HCT116 (cell line): ENCODE results near the gene CLEC18A. TPM values are rescaled to one million over a fixed set of nuclear protein-coding genes. Genes with fewer than 3 reads are reported as not detected.

Experiments used
- ATAC-seq: fragments of 200-7000 bp; cut with Tn5 transposase; 2 replicates; pipeline ENCODE4 v1.9.1; 2020; ENCODE audit warnings: mild to moderate bottlenecking, moderate library complexity
- BruUV-seq: library from RNA; stranded (reverse); fragments of 400-500 nt; replicated peaks from 2 replicates; lab custom pipeline; 2021; lab: Mats Ljungman, UMichigan
- CTCF ChIA-PET: fragments of 300-600 bp; sonication (Branson Sonifier 250); formaldehyde crosslinking; loops from one replicate; lab custom pipeline; 2021; ENCODE audit warnings: antibody characterized with exemption; lab: Charles Lee
- POLR2A ChIA-PET: fragments of 300-600, 350-600 bp; sonication (Branson Sonifier 250); formaldehyde crosslinking; loops from one replicate; lab custom pipeline; 2021; ENCODE audit warnings: antibody characterized with exemption; lab: Charles Lee
- RAD21 ChIA-PET, 2 experiments: fragments of 300-600 bp; sonication (Branson Sonifier 250); formaldehyde crosslinking; loops; one replicate each; lab custom pipeline; 2023; ENCODE audit warnings: low total read pairs in 2 of 2; ENCODE audit not compliant: uncharacterized antibody in 2 of 2, unreplicated experiment in 2 of 2, low non-redundant PET in 1 of 2; lab: Charles Lee
- DNase-seq: peaks from one replicate; pipeline ENCODE4 v3.0.0-alpha.2; 2010; ENCODE audit warnings: low read depth, low spot score
- H2AFZ ChIP-seq: fragments of 200-600 bp; shearing (Covaris generic), sonication (generic); 2 replicates; pipeline ENCODE4 v1.6.1; 2017; ENCODE audit warnings: low read depth, mixed run types, mixed read lengths, antibody characterized with exemption, low read length; ENCODE audit not compliant: poor library complexity, severe bottlenecking
- H3K27ac ChIP-seq: 2 replicates; pipeline ENCODE4 v1.5.1; 2012; ENCODE audit warnings: low read depth, low read length
- H3K27me3 ChIP-seq: fragments of 200-600 bp; sonication (generic); 2 replicates; pipeline ENCODE4 v1.6.1; 2016; ENCODE audit warnings: mixed run types, low read length, mixed read lengths; ENCODE audit not compliant: insufficient read depth
- H3K36me3 ChIP-seq, 2 experiments: fragments of 200-500 bp in 1 of 2; fragments of 200-600 bp in 1 of 2; sonication (Bioruptor generic) in 1 of 2; sonication (generic) in 1 of 2; 2 replicates each; pipeline versions ENCODE4 v1.5.1 to v1.6.1; 2014 to 2016; ENCODE audit warnings: low read length in 2 of 2, inconsistent platforms in 1 of 2, mixed read lengths in 1 of 2, mixed run types in 1 of 2; ENCODE audit not compliant: insufficient read depth in 2 of 2, control insufficient read depth in 1 of 2
- H3K4me1 ChIP-seq, 2 experiments: fragments of 200-600 bp in 1 of 2; sonication (generic) in 1 of 2; 2 replicates each; pipeline versions ENCODE4 v1.5.1 to v1.6.1; 2012 to 2017; ENCODE audit warnings: low read length in 2 of 2, inconsistent platforms in 1 of 2, mild to moderate bottlenecking in 1 of 2, mixed read lengths in 1 of 2, mixed run types in 1 of 2, moderate library complexity in 1 of 2; ENCODE audit not compliant: insufficient read depth in 2 of 2, control insufficient read depth in 1 of 2
- H3K4me2 ChIP-seq: fragments of 200-600 bp; sonication (generic); 2 replicates; pipeline ENCODE4 v1.6.1; 2017; ENCODE audit warnings: mixed run types, low read length, mixed read lengths
- H3K4me3 ChIP-seq, 2 experiments: fragments of 200-600 bp in 1 of 2; sonication (generic) in 1 of 2; replicated peaks in 1 of 2; 2 replicates each; pipeline ENCODE4 v1.5.1; 2011 to 2016; ENCODE audit warnings: low read length in 2 of 2, control low read depth in 1 of 2, low read depth in 1 of 2, mild to moderate bottlenecking in 1 of 2, mixed read lengths in 1 of 2, mixed run types in 1 of 2
- H3K79me2 ChIP-seq: fragments of 200-600 bp; sonication (generic); 2 replicates; pipeline ENCODE4 v1.6.1; 2017; ENCODE audit warnings: mild to moderate bottlenecking, mixed run types, low read length, moderate library complexity, mixed read lengths; ENCODE audit not compliant: insufficient read depth
- H3K9ac ChIP-seq: fragments of 200-600 bp; sonication (generic); 2 replicates; pipeline ENCODE4 v1.6.1; 2016; ENCODE audit warnings: low read length, mixed read lengths
- H3K9me2 ChIP-seq: fragments of 200-600 bp; sonication (generic), shearing (Covaris generic); 2 replicates; pipeline ENCODE4 v1.6.1; 2017; ENCODE audit warnings: mixed run types, mild to moderate bottlenecking, moderate library complexity; ENCODE audit not compliant: insufficient read depth
- H3K9me3 ChIP-seq, 2 experiments: fragments of 200-500 bp in 1 of 2; fragments of 200-600 bp in 1 of 2; sonication (Bioruptor generic) in 1 of 2; sonication (generic) in 1 of 2; 2 replicates each; pipeline ENCODE4 v1.6.1; 2014 to 2017; ENCODE audit warnings: low read length in 2 of 2, mixed read lengths in 2 of 2, inconsistent platforms in 1 of 2, low read depth in 1 of 2, mild to moderate bottlenecking in 1 of 2, mixed run types in 1 of 2, moderate library complexity in 1 of 2; ENCODE audit not compliant: control insufficient read depth in 1 of 2, insufficient read depth in 1 of 2
- H4K20me1 ChIP-seq: fragments of 200-600 bp; sonication (generic), shearing (Covaris generic); 2 replicates; pipeline ENCODE4 v1.6.1; 2017; ENCODE audit warnings: mixed run types, mild to moderate bottlenecking, moderate library complexity; ENCODE audit not compliant: insufficient read depth
- CBX3 ChIP-seq: IDR thresholded peaks from 2 replicates; pipeline ENCODE4 v1.6.1; 2012; ENCODE audit warnings: low read depth
- CEBPB ChIP-seq: IDR thresholded peaks from 2 replicates; pipeline ENCODE4 v1.6.1; 2012; ENCODE audit warnings: low read depth
- EGR1 ChIP-seq: IDR thresholded peaks from 2 replicates; pipeline ENCODE4 v1.6.1; 2012; ENCODE audit warnings: low read depth
- EZH2 ChIP-seq: fragments of 200-600 bp; sonication (generic); IDR thresholded peaks from 2 replicates; pipeline ENCODE4 v1.6.1; 2017; ENCODE audit warnings: antibody characterized with exemption, mixed run types
- EZH2phosphoT487 ChIP-seq: fragments of 200-600 bp; IDR thresholded peaks from 2 replicates; pipeline ENCODE4 v1.6.1; 2018; ENCODE audit warnings: antibody characterized with exemption, borderline replicate concordance
- FOSL1 ChIP-seq: IDR thresholded peaks from 2 replicates; pipeline ENCODE4 v1.6.1; 2012; ENCODE audit warnings: low read depth
- RAD21 ChIP-seq: IDR thresholded peaks from 2 replicates; pipeline ENCODE4 v1.6.1; 2012; ENCODE audit warnings: low read depth, mild to moderate bottlenecking
- SIN3A ChIP-seq: IDR thresholded peaks from 2 replicates; pipeline ENCODE4 v1.6.1; 2012; ENCODE audit warnings: low read depth
- SP1 ChIP-seq: IDR thresholded peaks from 2 replicates; pipeline ENCODE4 v1.6.1; 2012; ENCODE audit warnings: low read depth
- SRF ChIP-seq: IDR thresholded peaks from 2 replicates; pipeline ENCODE4 v1.6.1; 2012; ENCODE audit warnings: low read depth
- TCF7L2 ChIP-seq: IDR thresholded peaks from 2 replicates; pipeline ENCODE4 v1.7.0; 2011; ENCODE audit warnings: borderline replicate concordance, inconsistent platforms; ENCODE audit not compliant: insufficient read depth, insufficient read length; ENCODE audit errors: extremely low read depth
- YY1 ChIP-seq: IDR thresholded peaks from 2 replicates; pipeline ENCODE4 v1.6.1; 2011; ENCODE audit warnings: low read length, low read depth, moderate library complexity, mild to moderate bottlenecking; ENCODE audit not compliant: insufficient replicate concordance; ENCODE audit errors: extremely low read depth
- ZFX ChIP-seq: fragments of 450-650 bp; IDR thresholded peaks from 2 replicates; pipeline ENCODE4 v1.6.1; 2017
- ZNF274 ChIP-seq: fragments of 200-500 bp; sonication (Bioruptor generic); IDR thresholded peaks from 2 replicates; pipeline ENCODE4 v1.6.1; 2014; ENCODE audit warnings: mild to moderate bottlenecking, low read depth, low read length, inconsistent platforms
- intact Hi-C: fragments of 100-400 bp; cut with micrococcal nuclease; formaldehyde crosslinking; loops from 2 replicates; pipeline ENCODE4 v1.10.0; 2022
- total RNA-seq: library from RNA; stranded (reverse); gene quantifications from one replicate; pipeline ENCODE4 v1.2.1, GENCODE V29; 2021; ENCODE audit not compliant: unreplicated experiment
- TF ChIP-seq, protein P1 (sequence below): IDR thresholded peaks from 2 replicates; pipeline ENCODE4 v1.6.1; 2011; ENCODE audit warnings: mild to moderate bottlenecking, low read length, moderate library complexity; ENCODE audit not compliant: insufficient replicate concordance; ENCODE audit errors: extremely low read depth
- TF ChIP-seq, protein P2 (sequence below), 3 experiments: fragments of 200-600 bp in 1 of 3; sonication (generic) in 1 of 3; IDR thresholded peaks in 2 of 3; conservative IDR thresholded peaks in 1 of 3; 2 replicates each; pipeline ENCODE4 v1.5.1; 2012 to 2017; ENCODE audit warnings: low read depth in 2 of 3, low read length in 2 of 3, antibody characterized with exemption in 1 of 3, borderline replicate concordance in 1 of 3, control low read depth in 1 of 3, mild to moderate bottlenecking in 1 of 3, mixed read lengths in 1 of 3, mixed run types in 1 of 3, moderate library complexity in 1 of 3; ENCODE audit not compliant: insufficient read depth in 1 of 3
- TF ChIP-seq, protein P3 (sequence below): IDR thresholded peaks from 2 replicates; pipeline ENCODE4 v1.6.1; 2012

The CLEC18A gene
- total RNA-seq, 1 experiment from 2014 or later, result 1.0 TPM

- Histone ChIP-seq H3K9me3 (no peaks in the 10 kb centered on the region), H3K9ac (no peak overlapping the region), H3K4me2 (no peak overlapping the region), H3K9me2 (no peaks in the 10 kb centered on the region), H3K4me3 (no peak overlapping the region), H3K79me2 (no peaks in the 10 kb centered on the region), H3K27me3 (no peaks in the 10 kb centered on the region), H3K27ac (no peak overlapping the region), H3K36me3 (peaks cover 2 to 4% of the 10 kb centered on the region in 2 experiments; a peak in 3 of 4 replicates), H2AFZ (no peak overlapping the region), H3K4me1 (no peaks in the 10 kb centered on the region), H4K20me1 (no peaks in the 10 kb centered on the region)
- TF ChIP-seq, protein P1, sequence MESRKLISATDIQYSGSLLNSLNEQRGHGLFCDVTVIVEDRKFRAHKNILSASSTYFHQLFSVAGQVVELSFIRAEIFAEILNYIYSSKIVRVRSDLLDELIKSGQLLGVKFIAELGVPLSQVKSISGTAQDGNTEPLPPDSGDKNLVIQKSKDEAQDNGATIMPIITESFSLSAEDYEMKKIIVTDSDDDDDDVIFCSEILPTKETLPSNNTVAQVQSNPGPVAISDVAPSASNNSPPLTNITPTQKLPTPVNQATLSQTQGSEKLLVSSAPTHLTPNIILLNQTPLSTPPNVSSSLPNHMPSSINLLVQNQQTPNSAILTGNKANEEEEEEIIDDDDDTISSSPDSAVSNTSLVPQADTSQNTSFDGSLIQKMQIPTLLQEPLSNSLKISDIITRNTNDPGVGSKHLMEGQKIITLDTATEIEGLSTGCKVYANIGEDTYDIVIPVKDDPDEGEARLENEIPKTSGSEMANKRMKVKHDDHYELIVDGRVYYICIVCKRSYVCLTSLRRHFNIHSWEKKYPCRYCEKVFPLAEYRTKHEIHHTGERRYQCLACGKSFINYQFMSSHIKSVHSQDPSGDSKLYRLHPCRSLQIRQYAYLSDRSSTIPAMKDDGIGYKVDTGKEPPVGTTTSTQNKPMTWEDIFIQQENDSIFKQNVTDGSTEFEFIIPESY, result no peak
- no TSS peak for BruUV-seq
- CTCF ChIA-PET, result no interaction called here
- RAD21 ChIA-PET, result no interaction called here
- no peak for DNase-seq
- intact Hi-C loops, result no loop called here
- ATAC-seq, result no peak
- POLR2A ChIA-PET, result no interaction called here
These were observed 14.9 kb upstream of the CLEC18A start for GRCh38 chr16:69936252-69936651.

DNA sequence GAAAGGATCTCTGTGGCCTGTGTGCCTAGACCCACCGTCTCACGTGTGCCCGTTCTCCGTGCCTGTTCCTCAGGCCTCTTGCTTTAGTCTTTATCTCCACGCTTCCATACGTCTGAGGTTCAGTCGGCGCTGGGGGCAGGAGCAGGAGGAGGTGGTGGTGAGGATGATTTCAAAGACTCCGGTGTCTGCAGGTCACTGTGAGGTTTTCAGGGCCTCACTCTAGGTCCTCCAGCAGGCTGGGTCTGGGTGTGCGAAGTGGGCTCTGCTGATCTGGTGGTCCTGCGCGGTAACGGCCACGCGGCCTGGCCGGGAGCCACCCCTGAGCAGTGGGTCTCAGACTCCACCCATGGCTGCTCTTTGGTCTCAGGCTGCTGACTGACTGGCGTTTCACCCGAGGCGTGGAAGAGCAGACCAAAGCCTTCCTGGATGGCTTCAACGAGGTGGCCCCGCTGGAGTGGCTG lies 14.4 kb upstream of the CLEC18A start:
- no peaks in the 10 kb centered on the region for H3K27me3 ChIP-seq
- no peak overlapping the region for H3K27ac ChIP-seq
- H3K4me1 ChIP-seq, result no peaks in the 10 kb centered on the region
- no peak overlapping the region for H2AFZ ChIP-seq
- H3K4me2 ChIP-seq, result no peak overlapping the region
- DNase-seq (no peak), ATAC-seq (no peak)
- no TSS peak for BruUV-seq
- H3K9me2 ChIP-seq, result no peaks in the 10 kb centered on the region
- no peaks in the 10 kb centered on the region for H3K79me2 ChIP-seq
- intact Hi-C loops, result no loop called here
- POLR2A ChIA-PET, result no interaction called here
- no peaks in the 10 kb centered on the region for H4K20me1 ChIP-seq
- peaks cover 0 to 2% of the 10 kb centered on the region in 2 experiments; a peak in 2 of 4 replicates for H3K36me3 ChIP-seq
- H3K4me3 ChIP-seq, result no peak overlapping the region
- no peak overlapping the region for H3K9ac ChIP-seq
- RAD21 ChIA-PET, result no interaction called here
- CTCF ChIA-PET, result no interaction called here
- H3K9me3 ChIP-seq, result no peaks in the 10 kb centered on the region
- no peak for TF ChIP-seq SIN3A
- TF ChIP-seq SRF, result no peak
- TF ChIP-seq EZH2phosphoT487, result no peak
- no peak for TF ChIP-seq ZFX
- TF ChIP-seq TCF7L2, result no peak
- TF ChIP-seq ZNF274, result no peak
- TF ChIP-seq CBX3, result no peak
- TF ChIP-seq, protein P2, sequence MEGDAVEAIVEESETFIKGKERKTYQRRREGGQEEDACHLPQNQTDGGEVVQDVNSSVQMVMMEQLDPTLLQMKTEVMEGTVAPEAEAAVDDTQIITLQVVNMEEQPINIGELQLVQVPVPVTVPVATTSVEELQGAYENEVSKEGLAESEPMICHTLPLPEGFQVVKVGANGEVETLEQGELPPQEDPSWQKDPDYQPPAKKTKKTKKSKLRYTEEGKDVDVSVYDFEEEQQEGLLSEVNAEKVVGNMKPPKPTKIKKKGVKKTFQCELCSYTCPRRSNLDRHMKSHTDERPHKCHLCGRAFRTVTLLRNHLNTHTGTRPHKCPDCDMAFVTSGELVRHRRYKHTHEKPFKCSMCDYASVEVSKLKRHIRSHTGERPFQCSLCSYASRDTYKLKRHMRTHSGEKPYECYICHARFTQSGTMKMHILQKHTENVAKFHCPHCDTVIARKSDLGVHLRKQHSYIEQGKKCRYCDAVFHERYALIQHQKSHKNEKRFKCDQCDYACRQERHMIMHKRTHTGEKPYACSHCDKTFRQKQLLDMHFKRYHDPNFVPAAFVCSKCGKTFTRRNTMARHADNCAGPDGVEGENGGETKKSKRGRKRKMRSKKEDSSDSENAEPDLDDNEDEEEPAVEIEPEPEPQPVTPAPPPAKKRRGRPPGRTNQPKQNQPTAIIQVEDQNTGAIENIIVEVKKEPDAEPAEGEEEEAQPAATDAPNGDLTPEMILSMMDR (IDR thresholded peaks at IDR 0.05 in 2 of 3, conservative IDR thresholded peaks at IDR 0.05 in 1 of 3; ENCODE audit: borderline replicate concordance in 1 of 3, insufficient read depth in 1 of 3, low read depth in 2 of 3, low read length in 2 of 3), result no peak
- TF ChIP-seq, protein P3, sequence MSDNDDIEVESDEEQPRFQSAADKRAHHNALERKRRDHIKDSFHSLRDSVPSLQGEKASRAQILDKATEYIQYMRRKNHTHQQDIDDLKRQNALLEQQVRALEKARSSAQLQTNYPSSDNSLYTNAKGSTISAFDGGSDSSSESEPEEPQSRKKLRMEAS, result no peak
- TF ChIP-seq RAD21, result no peak
- TF ChIP-seq EZH2, result no peak
- TF ChIP-seq SP1, result no peak
- no peak for TF ChIP-seq YY1
- no peak for TF ChIP-seq FOSL1
- no peak for TF ChIP-seq EGR1
- no peak for TF ChIP-seq CEBPB
